Stimulated activated CD4-positive, alpha-beta T cell treated with anti-CD3 and anti-CD28 coated beads, Interleukin-4, amount 100 ng/mL, for 48 hours (primary cell): Measurements from ENCODE around the gene LUC7L2.
A peak's percentile ranks its signal among the peaks of the same experiment; 100 is the strongest.
"Not testable (repeated sequence)": the region's sequence is repeated elsewhere in the genome, so short reads cannot be mapped to it uniquely, and the experiment has no call there.

Experiments
- DNase-seq, 2 donors: peaks; one replicate each; pipeline ENCODE4 v3.0.0-alpha.2; 2020; ENCODE audit warnings: low read depth in 2 of 2

Gene LUC7L2

DNA sequence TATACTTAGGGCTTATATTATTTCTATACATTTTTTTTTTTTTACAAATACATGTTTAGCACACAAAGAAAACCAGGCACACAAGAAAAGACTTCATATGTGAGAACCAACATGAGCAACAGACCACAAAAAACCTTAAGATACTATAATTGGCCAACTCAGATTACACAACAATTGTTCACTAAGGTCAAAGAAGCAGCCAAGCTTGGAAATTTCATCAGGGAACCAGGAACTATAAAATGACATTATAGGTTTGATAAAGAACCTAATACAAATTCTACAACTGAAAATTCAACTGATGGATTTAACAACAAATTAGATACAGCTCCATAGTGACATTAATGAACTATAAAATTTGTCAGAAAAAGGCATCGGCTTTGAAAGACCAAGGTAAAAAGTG is 4.4 kb upstream of the LUC7L2 start:
- DNase-seq = no peak

GRCh38 chr7:139357729-139358506 is 1.8 kb upstream of the LUC7L2 start:
- not testable (repeated sequence) for DNase-seq

GRCh38 chr7:139358541-139359365 is 941 bp upstream of the LUC7L2 start:
- DNase-seq = peak; percentile 21 to 37

GRCh38 chr7:139360210-139360947 is 685 bp downstream of the LUC7L2 start:
- DNase-seq = peak; percentile 97

DNA sequence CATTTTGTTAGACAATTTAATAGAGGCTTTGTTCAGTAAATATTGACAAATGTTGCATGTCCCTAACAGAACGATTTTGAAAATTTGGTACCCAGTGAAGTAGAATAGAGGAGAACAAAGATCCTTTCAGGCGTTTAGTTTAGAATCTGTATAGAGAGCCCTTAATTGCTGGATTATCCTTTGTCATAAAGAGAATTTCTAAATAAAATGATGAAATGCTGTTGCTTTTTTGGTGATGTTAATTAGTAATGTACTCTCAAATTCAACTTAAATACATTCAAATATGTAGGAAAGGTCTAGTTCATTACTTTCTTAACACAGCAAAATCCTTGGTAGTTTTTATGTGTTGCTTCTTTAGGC is 1.2 kb downstream of the LUC7L2 start:
- no peak for DNase-seq

GRCh38 chr7:139361523-139361922 is 1.8 kb downstream of the LUC7L2 start:
- no peak for DNase-seq

DNA sequence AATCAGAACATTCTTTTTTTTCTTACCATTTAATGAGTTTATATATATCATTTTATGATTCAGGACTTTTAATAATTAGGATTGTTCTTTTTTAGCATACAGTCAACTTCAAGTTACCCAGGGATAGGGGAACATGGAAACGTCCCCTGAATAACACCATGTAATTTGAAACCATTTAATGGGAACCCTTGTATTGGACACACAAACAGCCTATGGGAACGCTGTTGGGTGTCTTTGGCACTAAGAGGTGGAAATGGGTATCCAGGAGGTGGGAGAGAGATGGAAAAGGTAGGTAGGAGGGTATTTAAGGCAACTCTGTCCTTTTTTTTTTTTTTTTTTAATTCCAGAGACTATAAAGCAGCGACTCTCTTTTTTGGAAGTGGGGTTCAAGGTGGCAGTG is 2.6 kb downstream of the LUC7L2 start:
- DNase-seq = no peak

DNA sequence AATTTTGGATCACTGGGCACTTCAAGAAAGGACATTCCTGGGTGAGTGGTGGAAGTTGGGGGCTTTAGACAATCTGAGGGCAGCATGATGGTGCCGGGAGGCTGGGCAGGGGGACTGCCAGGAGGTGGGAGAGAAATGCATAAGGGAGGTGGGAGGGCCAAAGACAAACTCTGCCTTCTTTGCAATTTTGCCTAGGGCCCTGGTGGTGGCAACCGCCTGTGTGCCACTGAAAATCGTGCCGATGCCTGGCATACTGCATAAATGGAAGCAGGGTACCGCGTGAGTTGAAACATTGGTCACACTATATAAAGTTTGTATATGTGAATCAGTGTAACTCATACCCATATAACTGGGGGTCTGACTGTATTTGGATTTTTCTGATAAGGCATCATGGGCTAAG is 3.3 kb downstream of the LUC7L2 start:
- DNase-seq = no peak

GRCh38 chr7:139365336-139365735 is 5.6 kb downstream of the LUC7L2 start:
- no peak for DNase-seq

DNA sequence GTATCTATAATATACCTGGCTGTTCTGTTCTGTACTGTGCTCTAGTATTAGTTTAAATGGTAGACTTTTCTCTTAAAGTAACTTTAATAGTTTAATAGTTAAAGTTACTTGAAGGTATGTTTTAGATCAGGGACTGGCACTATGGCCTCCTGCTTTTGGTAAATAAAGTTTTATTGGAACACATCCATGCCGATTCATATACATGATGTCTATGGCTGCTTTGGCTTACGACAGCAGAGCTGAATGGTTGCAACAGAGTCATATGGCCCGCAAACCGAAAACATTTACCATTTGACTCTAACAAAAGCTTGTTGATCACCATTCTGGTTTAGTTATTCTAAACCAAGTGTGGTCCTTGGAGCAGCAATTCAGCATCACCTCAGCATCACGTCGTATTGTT is 6.7 kb downstream of the LUC7L2 start:
- DNase-seq = no peak

DNA sequence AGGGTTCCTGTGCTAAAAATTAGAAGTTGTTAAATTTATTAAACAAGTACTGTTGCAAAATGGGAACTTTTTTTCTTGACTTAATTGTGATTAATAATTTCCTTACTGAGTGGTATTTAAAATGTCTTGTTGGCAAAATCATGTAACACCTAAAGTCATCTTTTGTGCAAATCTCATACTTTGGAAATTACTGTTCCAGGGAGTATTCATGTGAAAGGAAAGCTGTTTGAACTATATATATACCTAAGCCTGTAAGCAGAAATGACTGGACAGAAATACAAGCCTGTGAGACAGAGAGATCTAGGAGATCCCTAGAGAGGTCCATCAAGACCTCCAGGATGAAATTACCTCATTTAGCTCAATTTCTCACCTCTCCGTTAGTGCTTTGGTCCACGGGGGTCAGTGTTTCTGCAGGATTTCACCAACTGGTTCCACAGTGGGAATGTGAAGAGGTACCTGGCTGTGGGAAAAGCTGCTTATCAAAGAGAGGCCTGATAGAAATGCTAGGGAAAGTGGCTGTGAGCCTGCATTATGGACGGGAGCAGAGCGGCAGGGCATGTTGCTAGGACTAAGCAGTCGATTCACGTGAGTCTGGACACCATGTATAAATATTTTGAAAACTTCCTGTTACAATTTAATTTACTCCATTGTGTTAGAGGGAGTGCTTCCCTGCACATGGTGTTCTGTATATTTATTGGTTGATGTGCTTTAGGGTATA is 7.9 kb downstream of the LUC7L2 start:
- DNase-seq = no peak

DNA sequence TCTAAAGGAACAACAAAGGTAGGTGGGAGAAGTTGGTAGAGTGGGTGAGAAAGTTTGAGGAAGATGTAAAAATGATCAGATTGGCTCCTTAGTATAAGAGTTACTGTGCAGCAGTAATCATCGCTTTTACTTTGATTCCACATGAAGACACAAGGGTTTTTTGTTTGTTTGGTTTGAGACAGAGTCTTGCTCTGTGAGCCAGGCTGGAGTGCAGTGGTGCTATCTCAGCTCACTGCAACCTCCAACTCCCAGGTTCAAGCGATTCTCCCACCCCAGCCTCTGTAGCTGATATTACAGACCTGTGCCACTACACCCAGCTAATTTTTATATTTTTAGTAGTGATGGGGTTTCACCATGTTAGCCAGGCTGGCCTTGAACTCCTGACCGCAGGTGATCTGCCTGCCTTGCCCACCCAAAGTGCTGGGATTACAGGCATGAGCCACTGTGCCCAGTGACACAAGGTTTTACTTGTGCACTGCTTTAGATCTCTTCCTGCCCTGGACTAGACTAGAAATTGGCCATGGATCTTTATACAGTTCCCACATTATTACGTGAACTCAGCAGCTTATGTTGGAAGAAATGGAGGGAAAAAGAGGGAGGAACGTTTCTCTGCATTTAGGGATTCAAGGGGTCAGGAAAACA is 10.7 kb downstream of the LUC7L2 start:
- no peak for DNase-seq

DNA sequence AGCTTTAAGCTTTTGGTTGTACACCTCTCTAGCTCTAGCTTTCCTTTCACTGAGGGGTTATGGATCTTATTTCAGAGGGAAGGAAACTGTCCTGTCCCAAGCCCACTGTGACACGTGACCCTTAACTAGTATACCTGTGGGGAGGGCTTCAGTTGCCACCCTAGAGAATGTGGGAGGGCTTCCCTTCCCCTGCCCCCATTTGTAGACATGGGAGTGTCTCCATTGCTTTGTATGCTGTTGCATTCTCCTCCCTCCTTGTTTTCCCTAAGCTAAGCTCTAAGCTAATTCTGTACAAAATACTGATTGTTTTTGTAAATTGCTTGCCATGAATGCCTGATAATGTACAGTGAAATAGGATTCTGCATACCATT is 11.2 kb downstream of the LUC7L2 start:
- DNase-seq = no peak

- DNase-seq = no peak
Measured at GRCh38 chr7:139374246-139374645, 14.6 kb downstream of the LUC7L2 start.

DNA sequence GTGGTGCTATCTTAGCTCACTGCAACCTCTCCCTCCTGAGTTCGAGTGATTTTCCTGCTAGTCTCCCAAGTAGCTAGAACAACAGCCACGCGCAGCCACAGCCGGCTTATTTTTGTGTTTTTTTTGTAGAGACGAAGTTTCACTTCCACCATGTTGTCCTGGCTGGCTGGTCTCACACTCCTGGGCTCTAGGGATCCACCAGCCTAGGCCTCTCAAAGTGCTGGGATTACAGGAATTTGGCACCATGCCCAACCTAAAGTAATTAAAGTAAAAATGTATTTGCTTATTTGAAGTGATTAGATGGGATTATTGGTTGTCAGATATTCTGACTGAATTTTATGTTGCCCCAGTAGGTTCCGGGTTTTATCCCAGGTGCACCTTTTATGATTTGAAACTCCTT is 22.7 kb downstream of the LUC7L2 start:
- no peak for DNase-seq

GRCh38 chr7:139384611-139385010 is 24.9 kb downstream of the LUC7L2 start:
- DNase-seq = no peak

DNA sequence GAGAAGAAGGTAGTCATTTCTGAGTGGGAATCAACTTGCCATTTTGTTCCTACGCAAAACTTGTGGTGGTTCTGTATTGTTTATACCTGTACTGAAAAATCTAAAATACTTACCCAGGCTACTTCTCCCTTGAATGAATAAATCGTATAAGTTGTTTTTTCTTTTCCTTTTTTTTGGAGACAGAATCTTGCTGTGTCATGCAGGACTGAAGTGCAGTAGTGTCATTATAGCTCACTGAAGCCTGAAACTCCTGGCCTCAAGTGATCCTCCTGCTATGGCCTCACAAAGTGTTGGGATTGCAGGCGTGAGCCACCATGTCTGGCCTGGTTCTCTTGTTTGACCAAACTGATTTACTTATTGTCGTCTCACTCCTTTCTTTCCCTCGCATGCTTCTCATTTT is 27.9 kb downstream of the LUC7L2 start:
- DNase-seq = no peak

GRCh38 chr7:139389091-139389490 is 29.4 kb downstream of the LUC7L2 start:
- DNase-seq = no peak

- DNase-seq = no peak
Measured at GRCh38 chr7:139389774-139390173, 30.1 kb downstream of the LUC7L2 start.

DNA sequence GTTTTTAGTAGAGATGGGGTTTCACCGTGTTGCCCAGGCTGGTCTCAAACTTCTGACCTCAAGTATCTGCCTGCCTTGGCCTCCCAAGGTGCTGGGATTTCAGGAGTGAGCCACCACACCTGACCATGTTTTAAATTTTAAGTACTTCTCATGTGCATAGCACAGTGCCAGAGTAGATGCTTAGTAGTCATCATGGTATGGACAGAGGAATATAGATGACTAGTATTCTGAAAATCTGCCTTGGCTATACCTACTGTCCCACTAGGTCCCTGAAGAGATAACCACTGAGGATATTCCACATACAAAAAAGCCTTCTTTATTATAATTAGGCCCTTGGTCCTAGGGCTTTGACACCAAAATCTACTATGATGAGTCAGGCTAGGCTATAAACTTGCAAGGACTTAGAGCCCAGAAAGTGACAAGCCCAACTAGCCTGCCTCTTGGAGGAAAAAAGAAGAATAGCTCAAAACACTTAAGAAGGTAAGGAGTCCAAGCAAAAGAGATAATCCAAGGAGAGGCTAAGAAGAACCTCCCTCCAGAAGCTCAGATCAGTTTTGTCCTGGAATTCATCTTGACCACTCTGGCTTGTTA is 34.0 kb downstream of the LUC7L2 start:
- no peak for DNase-seq

DNA sequence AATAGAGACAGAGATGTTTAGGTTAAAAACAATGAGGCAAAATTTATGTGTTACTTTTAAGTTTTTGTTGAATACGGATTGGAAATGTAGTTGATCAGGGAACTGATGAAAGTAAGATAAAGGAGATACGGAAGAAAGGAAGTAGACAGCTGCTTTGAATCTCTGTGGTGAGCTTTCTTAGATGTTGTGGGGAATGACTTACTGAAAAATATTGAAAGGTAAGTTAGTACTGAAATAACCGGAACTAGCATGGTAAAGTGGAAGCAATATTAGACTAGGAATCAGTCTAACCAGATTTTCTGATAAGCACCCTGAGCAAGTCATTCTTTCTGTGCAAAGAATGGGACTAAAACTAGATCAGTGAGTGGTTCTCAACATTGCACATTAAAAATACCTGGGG is 34.8 kb downstream of the LUC7L2 start:
- no peak for DNase-seq
